Measurements from ENCODE around the gene PRRT1B.

- TF ChIP-seq POLR2A (IDR thresholded peaks at IDR 0.05; ENCODE audit: low read depth) (no peak), CTCF (IDR thresholded peaks at IDR 0.05) (no peak)
Observed at GRCh38 chr9:131577005-131578000, 32.0 kb downstream of the PRRT1B start.

All from esophagus muscularis mucosa (tissue), 3 donors.